Measurements from ENCODE around the gene ZFP2.

Gene ZFP2

GRCh38 chr5:178981381-178981780, 85.7 kb downstream of the ZFP2 start:
- DNase-seq (ENCODE audit: low read depth) = no peak
